Thyroid gland (tissue), 4 donors: ENCODE data around the gene NMUR1. TPM values are rescaled to one million over a fixed set of nuclear protein-coding genes. Genes with fewer than 3 reads are reported as not detected.

Experiments
- DNase-seq, 2 donors: peaks; one replicate each; pipeline ENCODE4 v3.0.0-alpha.2; 2019
- H3K27ac ChIP-seq, 3 donors: fragments of 200-600 bp; sonication (generic); 1 replicate in 2 of 3; 2 replicates in 1 of 3; pipeline ENCODE4 v1.5.1; 2016 to 2019; ENCODE audit warnings: mild to moderate bottlenecking in 1 of 3, moderate library complexity in 1 of 3
- H3K27me3 ChIP-seq: fragments of 200-600 bp; sonication (generic); one replicate; pipeline ENCODE4 v1.5.1; 2019
- H3K36me3 ChIP-seq, 2 donors: fragments of 200-600 bp; sonication (generic); one replicate each; pipeline ENCODE4 v1.5.1; 2016 to 2019
- H3K4me1 ChIP-seq, 2 donors: fragments of 200-600 bp; sonication (generic); one replicate each; pipeline ENCODE4 v1.5.1; 2017 to 2019
- H3K4me3 ChIP-seq, 3 donors: fragments of 200-600 bp; sonication (generic); replicated peaks in 1 of 3; 1 replicate in 2 of 3; 2 replicates in 1 of 3; pipeline ENCODE4 v1.5.1; 2016; ENCODE audit warnings: mild to moderate bottlenecking in 1 of 3
- H3K9me3 ChIP-seq: fragments of 200-600 bp; sonication (generic); one replicate; pipeline ENCODE4 v1.5.1; 2017
- CTCF ChIP-seq, 6 experiments: fragments of 200-600 bp in 3 of 6; fragments of 450-650 bp in 3 of 6; sonication (generic) in 3 of 6; IDR thresholded peaks; one replicate each; pipeline ENCODE4 v1.5.1; 2016 to 2019; ENCODE audit warnings: antibody characterized with exemption in 6 of 6, mild to moderate bottlenecking in 2 of 6, inconsistent platforms in 1 of 6, moderate library complexity in 1 of 6
- POLR2A ChIP-seq, 2 donors: fragments of 450-650 bp; IDR thresholded peaks; one replicate each; pipeline ENCODE4 v1.6.1; 2017; ENCODE audit warnings: antibody characterized with exemption in 2 of 2, mild to moderate bottlenecking in 2 of 2, moderate library complexity in 1 of 2
- WGBS, 2 donors: methylation state at CpG; one replicate each; pipeline ENCODE4 v1.1.5; 2017; 5-methylcytosine and 5-hydroxymethylcytosine counted together
- intact Hi-C: fragments of 100-400 bp; cut with DNase I; formaldehyde crosslinking; loops from one replicate; pipeline ENCODE4 v1.15.1; 2023
- total RNA-seq, 4 donors: library from RNA; depleted of rRNA; stranded (reverse); fragments of >200 nt; gene quantifications; one replicate each; pipeline ENCODE4 v1.2.3, GENCODE V29; 2016

NMUR1 gene
- total RNA-seq, 4 donors from 2014 or later: 0.11 to 0.73 (median 0.67) TPM; not detected in 1

- Histone ChIP-seq H3K27me3 (no peaks in the 10 kb centered on the region), H3K4me1 (no peaks in the 10 kb centered on the region), H3K4me3 (no peak overlapping the region), H3K27ac (no peak overlapping the region), H3K36me3 (no peaks in the 10 kb centered on the region), H3K9me3 (no peaks in the 10 kb centered on the region)
- no peak for DNase-seq
- TF ChIP-seq POLR2A (IDR thresholded peaks at IDR 0.05): no peak
- TF ChIP-seq CTCF (IDR thresholded peaks at IDR 0.05): no peak
- intact Hi-C loops: no loop called here
- WGBS, 2 donors: 88 to 89% methylated on average over 13 of the region's 13 CpGs
These were observed 15.9 kb upstream of the NMUR1 start for GRCh38 chr2:231546014-231546715.

- intact Hi-C loops: no loop called here
- H3K36me3 ChIP-seq: no peaks in the 10 kb centered on the region
- H3K9me3 ChIP-seq: no peaks in the 10 kb centered on the region
- H3K4me3 ChIP-seq: no peak overlapping the region
- DNase-seq: peak in 1 of 2 donors; percentile 8
- H3K4me1 ChIP-seq: no peaks in the 10 kb centered on the region
- TF ChIP-seq CTCF (IDR thresholded peaks at IDR 0.05) (no peak), POLR2A (IDR thresholded peaks at IDR 0.05) (no peak)
- H3K27me3 ChIP-seq: no peaks in the 10 kb centered on the region
- WGBS, 2 donors: 63 to 64% methylated on average over 14 of the region's 14 CpGs
- no peak overlapping the region for H3K27ac ChIP-seq
These were observed 15.1 kb upstream of the NMUR1 start for GRCh38 chr2:231545105-231545902.

- Histone ChIP-seq H3K27ac (peak overlapping the region in 1 of 3 donors; percentile 26), H3K4me1 (no peaks in the 10 kb centered on the region), H3K4me3 (no peak overlapping the region), H3K9me3 (no peaks in the 10 kb centered on the region), H3K27me3 (no peaks in the 10 kb centered on the region), H3K36me3 (no peaks in the 10 kb centered on the region)
- 70 to 75% methylated on average over 3 of the region's 3 CpGs for WGBS, 2 donors
- intact Hi-C loops: no loop called here
- DNase-seq: no peak
- no peak for TF ChIP-seq POLR2A (IDR thresholded peaks at IDR 0.05)
These were observed 11.9 kb upstream of the NMUR1 start for GRCh38 chr2:231542136-231542535.

GRCh38 chr2:231541645-231542044 lies 11.4 kb upstream of the NMUR1 start:
- Histone ChIP-seq H3K27me3 (no peaks in the 10 kb centered on the region), H3K36me3 (no peaks in the 10 kb centered on the region), H3K9me3 (no peaks in the 10 kb centered on the region), H3K4me3 (no peak overlapping the region), H3K27ac (peak overlapping the region in 1 of 3 donors; percentile 26), H3K4me1 (no peaks in the 10 kb centered on the region)
- TF ChIP-seq CTCF (IDR thresholded peaks at IDR 0.05) (no peak), POLR2A (IDR thresholded peaks at IDR 0.05) (no peak)
- DNase-seq: no peak
- WGBS, 2 donors: 49 to 64% methylated on average over 8 to 11 of the region's 11 CpGs
- intact Hi-C loops: no loop called here

GRCh38 chr2:231539991-231540390 lies 9.7 kb upstream of the NMUR1 start:
- TF ChIP-seq POLR2A (IDR thresholded peaks at IDR 0.05): no peak
- TF ChIP-seq CTCF (IDR thresholded peaks at IDR 0.05): no peak
- 84 to 91% methylated on average over 4 of the region's 4 CpGs for WGBS, 2 donors
- Histone ChIP-seq H3K4me1 (no peaks in the 10 kb centered on the region), H3K27me3 (no peaks in the 10 kb centered on the region), H3K4me3 (no peak overlapping the region), H3K9me3 (no peaks in the 10 kb centered on the region), H3K36me3 (no peaks in the 10 kb centered on the region), H3K27ac (no peak overlapping the region)
- no peak for DNase-seq
- intact Hi-C loops: no loop called here
